ENCODE data around the gene ALS2.
"Not testable (repeated sequence)": the region's sequence is repeated elsewhere in the genome, so short reads cannot be mapped to it uniquely, and the experiment has no call there.

ALS2 gene

GRCh38 chr2:201793631-201794030 is 12.9 kb upstream of the ALS2 start:
- DNase-seq (ENCODE audit: low spot score) = no peak

GRCh38 chr2:201790989-201791388 is 10.3 kb upstream of the ALS2 start:
- DNase-seq (ENCODE audit: low spot score) = no peak

GRCh38 chr2:201790291-201790690 is 9.6 kb upstream of the ALS2 start:
- no peak for DNase-seq (ENCODE audit: low spot score)

- DNase-seq (ENCODE audit: low spot score) = no peak
Measured at GRCh38 chr2:201789395-201789794, 8.7 kb upstream of the ALS2 start.

GRCh38 chr2:201788371-201788770 is 7.6 kb upstream of the ALS2 start:
- no peak for DNase-seq (ENCODE audit: low spot score)

GRCh38 chr2:201786471-201786870 is 5.7 kb upstream of the ALS2 start:
- no peak for DNase-seq (ENCODE audit: low spot score)

GRCh38 chr2:201785135-201785534 is 4.4 kb upstream of the ALS2 start:
- no peak for DNase-seq (ENCODE audit: low spot score)

- no peak for DNase-seq (ENCODE audit: low spot score)
Measured at GRCh38 chr2:201784563-201784962, 3.8 kb upstream of the ALS2 start.

GRCh38 chr2:201781557-201782051 is 871 bp upstream of the ALS2 start:
- peak; percentile 9 for DNase-seq (ENCODE audit: low spot score)

- no peak for DNase-seq (ENCODE audit: low spot score)
Measured at GRCh38 chr2:201779901-201780673, 646 bp downstream of the ALS2 start.

GRCh38 chr2:201777869-201778268 is 2.9 kb downstream of the ALS2 start:
- DNase-seq (ENCODE audit: low spot score) = no peak

- no peak for DNase-seq (ENCODE audit: low spot score)
Measured at GRCh38 chr2:201777043-201777442, 3.7 kb downstream of the ALS2 start.

- DNase-seq (ENCODE audit: low spot score) = no peak
Measured at GRCh38 chr2:201775326-201775725, 5.4 kb downstream of the ALS2 start.

- DNase-seq (ENCODE audit: low spot score) = no peak
Measured at GRCh38 chr2:201774546-201774945, 6.2 kb downstream of the ALS2 start.

- DNase-seq (ENCODE audit: low spot score) = no peak
Measured at GRCh38 chr2:201773990-201774389, 6.7 kb downstream of the ALS2 start.

- no peak for DNase-seq (ENCODE audit: low spot score)
Measured at GRCh38 chr2:201769666-201770373, 10.9 kb downstream of the ALS2 start.

- DNase-seq (ENCODE audit: low spot score) = no peak
Measured at GRCh38 chr2:201768918-201769317, 11.8 kb downstream of the ALS2 start.

- DNase-seq (ENCODE audit: low spot score) = no peak
Measured at GRCh38 chr2:201765799-201766198, 14.9 kb downstream of the ALS2 start.

- not testable (repeated sequence) for DNase-seq (ENCODE audit: low spot score)
Measured at GRCh38 chr2:201764469-201764868, 16.3 kb downstream of the ALS2 start.

GRCh38 chr2:201761101-201761500 is 19.6 kb downstream of the ALS2 start:
- no peak for DNase-seq (ENCODE audit: low spot score)

- no peak for DNase-seq (ENCODE audit: low spot score)
Measured at GRCh38 chr2:201759567-201759966, 21.2 kb downstream of the ALS2 start.

- no peak for DNase-seq (ENCODE audit: low spot score)
Measured at GRCh38 chr2:201758873-201759272, 21.9 kb downstream of the ALS2 start.

- DNase-seq (ENCODE audit: low spot score) = no peak
Measured at GRCh38 chr2:201758234-201758633, 22.5 kb downstream of the ALS2 start.
